Astrocyte (in vitro differentiated cells and primary cell): Measurements from ENCODE around the gene RPRD1B. TPM values are rescaled to one million over a fixed set of nuclear protein-coding genes. Genes with fewer than 3 reads are reported as not detected.

ENCODE experiments used
- DNase-seq: peaks from one replicate; pipeline ENCODE4 v3.0.0-alpha.2; 2010; ENCODE audit warnings: low read depth
- FAIRE-seq: peaks from 2 replicates; lab custom pipeline; 2011; peaks lifted over from hg19 to GRCh38; lab: Jason Lieb, UNC
- H2AFZ ChIP-seq: 2 replicates; pipeline ENCODE4 v1.6.0; 2012; ENCODE audit warnings: low read depth, low read length, inconsistent platforms
- H3K27ac ChIP-seq: 2 replicates; pipeline ENCODE4 v1.5.1; 2011; ENCODE audit warnings: low read depth, low read length, inconsistent platforms
- H3K27me3 ChIP-seq: 2 replicates; pipeline ENCODE4 v1.6.0; 2011; ENCODE audit warnings: low read length, inconsistent platforms; ENCODE audit not compliant: insufficient read depth
- H3K36me3 ChIP-seq: 2 replicates; pipeline ENCODE4 v1.5.1; 2011; ENCODE audit warnings: low read length, inconsistent platforms; ENCODE audit not compliant: insufficient read depth
- H3K4me1 ChIP-seq: 2 replicates; pipeline ENCODE4 v1.5.1; 2011; ENCODE audit warnings: low read length, inconsistent platforms; ENCODE audit not compliant: insufficient read depth
- H3K4me2 ChIP-seq: 2 replicates; pipeline ENCODE4 v1.6.0; 2012; ENCODE audit warnings: low read length, inconsistent platforms
- H3K4me3 ChIP-seq: 2 replicates; pipeline ENCODE4 v1.5.1; 2011; ENCODE audit warnings: low read depth, mild to moderate bottlenecking, low read length, inconsistent platforms; ENCODE audit not compliant: insufficient read depth
- H3K79me2 ChIP-seq: 2 replicates; pipeline ENCODE4 v1.6.0; 2012; ENCODE audit warnings: mild to moderate bottlenecking, low read length, inconsistent platforms; ENCODE audit not compliant: insufficient read depth
- H3K9ac ChIP-seq: 2 replicates; pipeline ENCODE4 v1.6.0; 2012; ENCODE audit warnings: mild to moderate bottlenecking, low read length, inconsistent platforms
- H3K9me3 ChIP-seq: 2 replicates; pipeline ENCODE4 v1.5.1; 2012; ENCODE audit warnings: low read depth, mild to moderate bottlenecking, low read length, inconsistent platforms; ENCODE audit not compliant: insufficient read depth
- H4K20me1 ChIP-seq: 2 replicates; pipeline ENCODE4 v1.6.0; 2012; ENCODE audit warnings: low read length, inconsistent platforms; ENCODE audit not compliant: insufficient read depth
- H3K27ac Mint-ChIP-seq: one replicate; pipeline ENCODE4 v1.8.0; 2021; ENCODE audit warnings: mild to moderate bottlenecking, mixed read lengths; ENCODE audit not compliant: unreplicated experiment
- H3K27me3 Mint-ChIP-seq: one replicate; pipeline ENCODE4 v1.8.0; 2021; ENCODE audit warnings: low read depth, mixed read lengths; ENCODE audit not compliant: unreplicated experiment
- H3K36me3 Mint-ChIP-seq: one replicate; pipeline ENCODE4 v1.8.0; 2021; ENCODE audit warnings: low read depth, mixed read lengths; ENCODE audit not compliant: unreplicated experiment
- H3K4me1 Mint-ChIP-seq: one replicate; pipeline ENCODE4 v1.8.0; 2021; ENCODE audit warnings: low read depth, mixed read lengths; ENCODE audit not compliant: unreplicated experiment
- H3K4me3 Mint-ChIP-seq: one replicate; pipeline ENCODE4 v1.8.0; 2021; ENCODE audit warnings: mild to moderate bottlenecking, moderate library complexity, mixed read lengths; ENCODE audit not compliant: unreplicated experiment
- H3K9me3 Mint-ChIP-seq: one replicate; pipeline ENCODE4 v1.8.0; 2021; ENCODE audit warnings: mild to moderate bottlenecking, mixed read lengths; ENCODE audit not compliant: unreplicated experiment
- EZH2 ChIP-seq: IDR thresholded peaks from 2 replicates; pipeline ENCODE4 v1.6.1; 2012; ENCODE audit warnings: mild to moderate bottlenecking, low read length, inconsistent platforms; ENCODE audit not compliant: insufficient read depth
- total RNA-seq: library from RNA; stranded (reverse); gene quantifications from 2 replicates; pipeline ENCODE4 v1.2.1, GENCODE V29; 2021
- TF ChIP-seq, protein P1 (sequence below): IDR thresholded peaks from 2 replicates; pipeline ENCODE4 v1.5.1; 2011; ENCODE audit warnings: low read depth, mild to moderate bottlenecking, inconsistent platforms, low read length, moderate library complexity; ENCODE audit not compliant: insufficient read depth

The RPRD1B gene
- total RNA-seq, 1 donor from 2014 or later = 20.7 TPM

- peaks cover 6% of the 10 kb centered on the region for H3K9me3 Mint-ChIP-seq
- no peaks in the 10 kb centered on the region for H3K27me3 ChIP-seq
- no peaks in the 10 kb centered on the region for H3K9me3 ChIP-seq
- peaks cover 5% of the 10 kb centered on the region for H3K79me2 ChIP-seq
- no peak overlapping the region for H3K4me2 ChIP-seq
- H3K9ac ChIP-seq = no peak overlapping the region
- H3K27ac ChIP-seq = no peak overlapping the region
- H3K4me1 ChIP-seq = peaks cover 3% of the 10 kb centered on the region
- H3K36me3 Mint-ChIP-seq = peaks cover 48% of the 10 kb centered on the region
- H3K27me3 Mint-ChIP-seq = no peaks in the 10 kb centered on the region
- H2AFZ ChIP-seq = no peak overlapping the region
- DNase-seq = no peak
- peaks cover 50% of the 10 kb centered on the region for H3K36me3 ChIP-seq
- no peaks in the 10 kb centered on the region for H3K4me1 Mint-ChIP-seq
- H4K20me1 ChIP-seq = no peaks in the 10 kb centered on the region
- no peak overlapping the region for H3K27ac Mint-ChIP-seq
- TF ChIP-seq EZH2 = no peak
- TF ChIP-seq, protein P1, sequence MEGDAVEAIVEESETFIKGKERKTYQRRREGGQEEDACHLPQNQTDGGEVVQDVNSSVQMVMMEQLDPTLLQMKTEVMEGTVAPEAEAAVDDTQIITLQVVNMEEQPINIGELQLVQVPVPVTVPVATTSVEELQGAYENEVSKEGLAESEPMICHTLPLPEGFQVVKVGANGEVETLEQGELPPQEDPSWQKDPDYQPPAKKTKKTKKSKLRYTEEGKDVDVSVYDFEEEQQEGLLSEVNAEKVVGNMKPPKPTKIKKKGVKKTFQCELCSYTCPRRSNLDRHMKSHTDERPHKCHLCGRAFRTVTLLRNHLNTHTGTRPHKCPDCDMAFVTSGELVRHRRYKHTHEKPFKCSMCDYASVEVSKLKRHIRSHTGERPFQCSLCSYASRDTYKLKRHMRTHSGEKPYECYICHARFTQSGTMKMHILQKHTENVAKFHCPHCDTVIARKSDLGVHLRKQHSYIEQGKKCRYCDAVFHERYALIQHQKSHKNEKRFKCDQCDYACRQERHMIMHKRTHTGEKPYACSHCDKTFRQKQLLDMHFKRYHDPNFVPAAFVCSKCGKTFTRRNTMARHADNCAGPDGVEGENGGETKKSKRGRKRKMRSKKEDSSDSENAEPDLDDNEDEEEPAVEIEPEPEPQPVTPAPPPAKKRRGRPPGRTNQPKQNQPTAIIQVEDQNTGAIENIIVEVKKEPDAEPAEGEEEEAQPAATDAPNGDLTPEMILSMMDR = no peak
- H3K4me3 ChIP-seq = no peak overlapping the region
- no peak overlapping the region for H3K4me3 Mint-ChIP-seq
- no peak for FAIRE-seq
Measured at GRCh38 chr20:38065764-38066375, 32.3 kb downstream of the RPRD1B start.

GRCh38 chr20:38066969-38067716 is 33.6 kb downstream of the RPRD1B start:
- H3K4me3 ChIP-seq = no peak overlapping the region
- Mint-ChIP-seq H3K4me1 (no peaks in the 10 kb centered on the region), H3K36me3 (peaks cover 60% of the 10 kb centered on the region), H3K27me3 (no peaks in the 10 kb centered on the region), H3K27ac (no peak overlapping the region), H3K4me3 (no peak overlapping the region), H3K9me3 (peaks cover 10% of the 10 kb centered on the region)
- H3K4me2 ChIP-seq = no peak overlapping the region
- TF ChIP-seq, protein P1 = no peak
- no peak for TF ChIP-seq EZH2
- H3K9ac ChIP-seq = no peak overlapping the region
- H4K20me1 ChIP-seq = no peaks in the 10 kb centered on the region
- H3K36me3 ChIP-seq = peaks cover 52% of the 10 kb centered on the region
- H2AFZ ChIP-seq = no peak overlapping the region
- DNase-seq (no peak), FAIRE-seq (no peak)
- H3K4me1 ChIP-seq = no peaks in the 10 kb centered on the region
- no peaks in the 10 kb centered on the region for H3K79me2 ChIP-seq
- no peaks in the 10 kb centered on the region for H3K27me3 ChIP-seq
- no peaks in the 10 kb centered on the region for H3K9me3 ChIP-seq
- H3K27ac ChIP-seq = no peak overlapping the region
